GM23338 (cell line): ENCODE measurements around the gene SRSF1. TPM values are rescaled to one million over a fixed set of nuclear protein-coding genes. Genes with fewer than 3 reads are reported as not detected.

Experiments used
- ATAC-seq: fragments of 200-7000 bp; cut with Tn5 transposase; 3 replicates; pipeline ENCODE4 v1.9.1; 2020
- DNase-seq: peaks from one replicate; pipeline ENCODE4 v3.0.0-alpha.2; 2015; ENCODE audit warnings: low spot score
- H2AFZ ChIP-seq: fragments of 200-600 bp; sonication (generic); 2 replicates; pipeline ENCODE4 v1.8.0; 2016; ENCODE audit warnings: antibody characterized with exemption, mild to moderate bottlenecking, moderate library complexity
- H3F3A ChIP-seq: fragments of 200-600 bp; sonication (generic); replicated peaks from 2 replicates; pipeline ENCODE4 v1.8.0; 2017; ENCODE audit warnings: antibody characterized with exemption, mixed run types, low read depth
- H3K27ac ChIP-seq: fragments of 200-600 bp; sonication (generic); 2 replicates; pipeline ENCODE4 v1.6.1; 2016; ENCODE audit warnings: low read depth
- H3K27me3 ChIP-seq: fragments of 200-600 bp; sonication (generic); 2 replicates; pipeline ENCODE4 v1.8.0; 2016; ENCODE audit warnings: mild to moderate bottlenecking, mixed run types, moderate library complexity; ENCODE audit not compliant: insufficient read depth
- H3K36me3 ChIP-seq: fragments of 200-600 bp; sonication (generic); 2 replicates; pipeline ENCODE4 v1.8.0; 2016; ENCODE audit warnings: mild to moderate bottlenecking; ENCODE audit not compliant: insufficient read depth
- H3K4me1 ChIP-seq: fragments of 200-600 bp; sonication (generic); 2 replicates; pipeline ENCODE4 v1.8.0; 2016; ENCODE audit warnings: mild to moderate bottlenecking, moderate library complexity; ENCODE audit not compliant: insufficient read depth
- H3K4me2 ChIP-seq: fragments of 200-600 bp; sonication (generic); 2 replicates; pipeline ENCODE4 v1.7.1; 2017; ENCODE audit warnings: mixed run types
- H3K4me3 ChIP-seq: fragments of 200-600 bp; sonication (generic); 2 replicates; pipeline ENCODE4 v1.6.1; 2016; ENCODE audit warnings: mixed run types
- H3K79me2 ChIP-seq: fragments of 200-600 bp; sonication (generic); replicated peaks from 2 replicates; pipeline ENCODE4 v1.8.0; 2017; ENCODE audit warnings: mild to moderate bottlenecking; ENCODE audit not compliant: insufficient read depth
- H3K9me2 ChIP-seq: fragments of 200-600 bp; sonication (generic); 2 replicates; pipeline ENCODE4 v1.8.0; 2017; ENCODE audit not compliant: insufficient read depth
- H4K20me1 ChIP-seq: fragments of 200-600 bp; sonication (generic); replicated peaks from 2 replicates; pipeline ENCODE4 v1.8.0; 2017; ENCODE audit warnings: mild to moderate bottlenecking; ENCODE audit not compliant: insufficient read depth
- H3K27ac Mint-ChIP-seq: 2 replicates; pipeline ENCODE4 v1.8.0; 2020; ENCODE audit warnings: inconsistent platforms, mild to moderate bottlenecking, moderate library complexity, mixed read lengths
- H3K27me3 Mint-ChIP-seq: 3 replicates; pipeline ENCODE4 v1.8.0; 2022; ENCODE audit warnings: low read depth, mild to moderate bottlenecking, moderate library complexity, mixed read lengths, inconsistent platforms; ENCODE audit not compliant: insufficient read depth, poor library complexity
- H3K36me3 Mint-ChIP-seq: 3 replicates; pipeline ENCODE4 v1.8.0; 2021; ENCODE audit warnings: low read depth, mild to moderate bottlenecking, inconsistent platforms, moderate library complexity, mixed read lengths
- H3K4me1 Mint-ChIP-seq: 3 replicates; pipeline ENCODE4 v1.8.0; 2020; ENCODE audit warnings: mild to moderate bottlenecking, inconsistent platforms, mixed read lengths
- H3K4me3 Mint-ChIP-seq: 3 replicates; pipeline ENCODE4 v1.8.0; 2021; ENCODE audit warnings: moderate library complexity, mild to moderate bottlenecking, inconsistent platforms, mixed read lengths
- H3K9me3 Mint-ChIP-seq: 3 replicates; pipeline ENCODE4 v1.8.0; 2020; ENCODE audit warnings: moderate library complexity, mild to moderate bottlenecking, inconsistent platforms, mixed read lengths
- CREB1 ChIP-seq: fragments of 250-450 bp; sonication (Bioruptor Pico); IDR thresholded peaks from 2 replicates; pipeline ENCODE4 v1.5.0; 2020; ENCODE audit warnings: low read depth, mild to moderate bottlenecking, moderate library complexity
- EZH2 ChIP-seq: fragments of 200-600 bp; sonication (generic); IDR thresholded peaks from one replicate; pipeline ENCODE4 v1.8.0; 2017; ENCODE audit warnings: antibody characterized with exemption, mild to moderate bottlenecking, low read depth; ENCODE audit not compliant: unreplicated experiment
- EZH2phosphoT487 ChIP-seq: fragments of 200-600 bp; sonication (generic); IDR thresholded peaks from one replicate; pipeline ENCODE4 v1.8.1; 2018; ENCODE audit warnings: antibody characterized with exemption; ENCODE audit not compliant: unreplicated experiment
- JUNB ChIP-seq: IDR thresholded peaks from one replicate; pipeline ENCODE4 v1.6.1; 2016; ENCODE audit warnings: antibody characterized with exemption; ENCODE audit not compliant: unreplicated experiment
- NANOG ChIP-seq: IDR thresholded peaks from 2 replicates; pipeline ENCODE4 v1.6.1; 2016; ENCODE audit warnings: antibody characterized with exemption, borderline replicate concordance
- POLR2AphosphoS5 ChIP-seq: IDR thresholded peaks from 2 replicates; pipeline ENCODE4 v1.6.1; 2016; ENCODE audit warnings: antibody characterized with exemption, low read depth
- STAT1 ChIP-seq: IDR thresholded peaks from one replicate; pipeline ENCODE4 v1.6.1; 2016; ENCODE audit warnings: antibody characterized with exemption; ENCODE audit not compliant: unreplicated experiment
- ZNF114 ChIP-seq: fragments of 250-450 bp; sonication (Bioruptor Pico); IDR thresholded peaks from 2 replicates; pipeline ENCODE4 v1.5.0; 2020; ENCODE audit warnings: mild to moderate bottlenecking, moderate library complexity
- ZNF331 ChIP-seq: fragments of 250-450 bp; sonication (Bioruptor Pico); IDR thresholded peaks from 2 replicates; pipeline ENCODE4 v1.5.0; 2020; ENCODE audit warnings: low read depth, mild to moderate bottlenecking, moderate library complexity
- polyA plus RNA-seq: library from polyadenylated mRNA; unstranded; fragments of >200 nt; fragmentation: Nextera tagmentation; extraction: Ambion mirVana; gene quantifications from 2 replicates; pipeline ENCODE4 v1.2.1, GENCODE V29; 2016
- total RNA-seq: library from RNA; depleted of rRNA; stranded (reverse); fragments of >200 nt; shearing (Covaris generic); gene quantifications from 2 replicates; pipeline ENCODE4 v1.2.3, GENCODE V29; 2014
- TF ChIP-seq, protein P1 (sequence below): IDR thresholded peaks from 2 replicates; pipeline ENCODE4 v1.6.1; 2016; ENCODE audit warnings: antibody characterized with exemption
- TF ChIP-seq, protein P2 (sequence below): fragments of 250-450 bp; sonication (Bioruptor Pico); IDR thresholded peaks from 2 replicates; pipeline ENCODE4 v1.5.0; 2020; ENCODE audit warnings: mild to moderate bottlenecking, moderate library complexity
- TF ChIP-seq, protein P3 (sequence below), 2 experiments: fragments of 200-600 bp in 1 of 2; sonication (generic) in 1 of 2; conservative IDR thresholded peaks; 2 replicates each; pipeline versions ENCODE4 v1.5.1 to v1.6.1; 2016 to 2017; ENCODE audit warnings: antibody characterized with exemption in 2 of 2, low read depth in 2 of 2, mild to moderate bottlenecking in 2 of 2, moderate library complexity in 1 of 2
- TF ChIP-seq, protein P4 (sequence below): IDR thresholded peaks from one replicate; pipeline ENCODE4 v1.6.1; 2018; ENCODE audit warnings: antibody characterized with exemption; ENCODE audit not compliant: unreplicated experiment

The SRSF1 gene
- total and polyA plus RNA-seq, 2 experiments from 2014 or later: 413 to 584 TPM

DNA sequence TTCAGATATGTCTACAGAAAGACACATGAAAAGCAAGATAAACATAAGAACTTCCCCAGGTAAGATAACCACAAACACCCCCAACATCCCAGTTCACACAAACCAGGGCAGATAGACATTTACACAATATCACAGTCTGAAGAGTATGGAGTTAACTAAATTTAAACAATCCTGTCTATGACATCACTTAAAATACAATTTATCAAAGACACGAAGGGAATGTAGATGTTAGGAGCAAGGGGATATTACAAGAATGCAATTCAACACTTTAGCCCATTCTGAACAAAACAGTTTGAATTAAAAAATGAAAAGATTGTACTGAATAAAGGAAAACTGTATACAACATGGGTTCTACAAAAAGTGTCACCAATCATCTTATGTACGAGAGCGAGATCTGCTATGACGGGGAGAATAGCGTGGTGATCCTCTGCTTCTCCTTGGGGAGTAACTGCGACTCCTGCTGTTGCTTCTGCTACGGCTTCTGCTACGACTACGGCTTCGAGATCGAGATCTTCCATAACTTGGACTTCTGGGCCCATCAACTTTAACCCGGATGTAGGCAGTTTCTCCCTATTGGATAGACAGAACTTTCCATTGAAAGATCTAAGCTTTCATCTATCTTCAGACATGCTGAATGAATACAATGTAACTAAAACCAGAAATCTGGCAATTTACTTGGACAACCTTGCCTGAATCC is 1.9 kb downstream of the SRSF1 start:
- H3K27me3 ChIP-seq: no peaks in the 10 kb centered on the region
- H3K4me1 ChIP-seq: peaks cover 18% of the 10 kb centered on the region
- H3K4me2 ChIP-seq: peak overlapping the region; percentile 96
- H3K36me3 ChIP-seq: peaks cover 33% of the 10 kb centered on the region
- ATAC-seq (no peak), DNase-seq (no peak)
- H4K20me1 ChIP-seq: peaks cover 25% of the 10 kb centered on the region
- peak overlapping the region; percentile 100; the same call in 1 of the 2 replicates for H3K27ac Mint-ChIP-seq
- peaks cover 17% of the 10 kb centered on the region for H3K27me3 Mint-ChIP-seq
- H3K36me3 Mint-ChIP-seq: peaks cover 81% of the 10 kb centered on the region
- no peak overlapping the region for H3K27ac ChIP-seq
- H2AFZ ChIP-seq: no peak overlapping the region
- H3K4me3 Mint-ChIP-seq: peak overlapping the region; percentile 100
- TF ChIP-seq, protein P1, sequence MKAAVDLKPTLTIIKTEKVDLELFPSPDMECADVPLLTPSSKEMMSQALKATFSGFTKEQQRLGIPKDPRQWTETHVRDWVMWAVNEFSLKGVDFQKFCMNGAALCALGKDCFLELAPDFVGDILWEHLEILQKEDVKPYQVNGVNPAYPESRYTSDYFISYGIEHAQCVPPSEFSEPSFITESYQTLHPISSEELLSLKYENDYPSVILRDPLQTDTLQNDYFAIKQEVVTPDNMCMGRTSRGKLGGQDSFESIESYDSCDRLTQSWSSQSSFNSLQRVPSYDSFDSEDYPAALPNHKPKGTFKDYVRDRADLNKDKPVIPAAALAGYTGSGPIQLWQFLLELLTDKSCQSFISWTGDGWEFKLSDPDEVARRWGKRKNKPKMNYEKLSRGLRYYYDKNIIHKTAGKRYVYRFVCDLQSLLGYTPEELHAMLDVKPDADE: no peak
- no peak for TF ChIP-seq JUNB
- TF ChIP-seq CREB1 (CRISPR knock-in tag): no peak
- TF ChIP-seq EZH2: no peak
- TF ChIP-seq ZNF331 (CRISPR knock-in tag): no peak
- no peak for TF ChIP-seq EZH2phosphoT487
- TF ChIP-seq, protein P2, sequence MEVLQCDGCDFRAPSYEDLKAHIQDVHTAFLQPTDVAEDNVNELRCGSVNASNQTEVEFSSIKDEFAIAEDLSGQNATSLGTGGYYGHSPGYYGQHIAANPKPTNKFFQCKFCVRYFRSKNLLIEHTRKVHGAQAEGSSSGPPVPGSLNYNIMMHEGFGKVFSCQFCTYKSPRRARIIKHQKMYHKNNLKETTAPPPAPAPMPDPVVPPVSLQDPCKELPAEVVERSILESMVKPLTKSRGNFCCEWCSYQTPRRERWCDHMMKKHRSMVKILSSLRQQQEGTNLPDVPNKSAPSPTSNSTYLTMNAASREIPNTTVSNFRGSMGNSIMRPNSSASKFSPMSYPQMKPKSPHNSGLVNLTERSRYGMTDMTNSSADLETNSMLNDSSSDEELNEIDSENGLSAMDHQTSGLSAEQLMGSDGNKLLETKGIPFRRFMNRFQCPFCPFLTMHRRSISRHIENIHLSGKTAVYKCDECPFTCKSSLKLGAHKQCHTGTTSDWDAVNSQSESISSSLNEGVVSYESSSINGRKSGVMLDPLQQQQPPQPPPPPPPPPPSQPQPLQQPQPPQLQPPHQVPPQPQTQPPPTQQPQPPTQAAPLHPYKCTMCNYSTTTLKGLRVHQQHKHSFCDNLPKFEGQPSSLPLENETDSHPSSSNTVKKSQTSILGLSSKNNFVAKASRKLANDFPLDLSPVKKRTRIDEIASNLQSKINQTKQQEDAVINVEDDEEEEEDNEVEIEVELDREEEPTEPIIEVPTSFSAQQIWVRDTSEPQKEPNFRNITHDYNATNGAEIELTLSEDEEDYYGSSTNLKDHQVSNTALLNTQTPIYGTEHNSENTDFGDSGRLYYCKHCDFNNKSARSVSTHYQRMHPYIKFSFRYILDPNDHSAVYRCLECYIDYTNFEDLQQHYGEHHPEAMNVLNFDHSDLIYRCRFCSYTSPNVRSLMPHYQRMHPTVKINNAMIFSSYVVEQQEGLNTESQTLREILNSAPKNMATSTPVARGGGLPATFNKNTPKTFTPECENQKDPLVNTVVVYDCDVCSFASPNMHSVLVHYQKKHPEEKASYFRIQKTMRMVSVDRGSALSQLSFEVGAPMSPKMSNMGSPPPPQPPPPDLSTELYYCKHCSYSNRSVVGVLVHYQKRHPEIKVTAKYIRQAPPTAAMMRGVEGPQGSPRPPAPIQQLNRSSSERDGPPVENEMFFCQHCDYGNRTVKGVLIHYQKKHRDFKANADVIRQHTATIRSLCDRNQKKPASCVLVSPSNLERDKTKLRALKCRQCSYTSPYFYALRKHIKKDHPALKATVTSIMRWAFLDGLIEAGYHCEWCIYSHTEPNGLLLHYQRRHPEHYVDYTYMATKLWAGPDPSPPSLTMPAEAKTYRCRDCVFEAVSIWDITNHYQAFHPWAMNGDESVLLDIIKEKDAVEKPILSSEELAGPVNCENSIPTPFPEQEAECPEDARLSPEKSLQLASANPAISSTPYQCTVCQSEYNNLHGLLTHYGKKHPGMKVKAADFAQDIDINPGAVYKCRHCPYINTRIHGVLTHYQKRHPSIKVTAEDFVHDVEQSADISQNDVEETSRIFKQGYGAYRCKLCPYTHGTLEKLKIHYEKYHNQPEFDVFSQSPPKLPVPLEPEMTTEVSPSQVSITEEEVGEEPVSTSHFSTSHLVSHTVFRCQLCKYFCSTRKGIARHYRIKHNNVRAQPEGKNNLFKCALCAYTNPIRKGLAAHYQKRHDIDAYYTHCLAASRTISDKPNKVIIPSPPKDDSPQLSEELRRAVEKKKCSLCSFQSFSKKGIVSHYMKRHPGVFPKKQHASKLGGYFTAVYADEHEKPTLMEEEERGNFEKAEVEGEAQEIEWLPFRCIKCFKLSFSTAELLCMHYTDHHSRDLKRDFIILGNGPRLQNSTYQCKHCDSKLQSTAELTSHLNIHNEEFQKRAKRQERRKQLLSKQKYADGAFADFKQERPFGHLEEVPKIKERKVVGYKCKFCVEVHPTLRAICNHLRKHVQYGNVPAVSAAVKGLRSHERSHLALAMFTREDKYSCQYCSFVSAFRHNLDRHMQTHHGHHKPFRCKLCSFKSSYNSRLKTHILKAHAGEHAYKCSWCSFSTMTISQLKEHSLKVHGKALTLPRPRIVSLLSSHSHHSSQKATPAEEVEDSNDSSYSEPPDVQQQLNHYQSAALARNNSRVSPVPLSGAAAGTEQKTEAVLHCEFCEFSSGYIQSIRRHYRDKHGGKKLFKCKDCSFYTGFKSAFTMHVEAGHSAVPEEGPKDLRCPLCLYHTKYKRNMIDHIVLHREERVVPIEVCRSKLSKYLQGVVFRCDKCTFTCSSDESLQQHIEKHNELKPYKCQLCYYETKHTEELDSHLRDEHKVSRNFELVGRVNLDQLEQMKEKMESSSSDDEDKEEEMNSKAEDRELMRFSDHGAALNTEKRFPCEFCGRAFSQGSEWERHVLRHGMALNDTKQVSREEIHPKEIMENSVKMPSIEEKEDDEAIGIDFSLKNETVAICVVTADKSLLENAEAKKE: no peak
- TF ChIP-seq, protein P3, sequence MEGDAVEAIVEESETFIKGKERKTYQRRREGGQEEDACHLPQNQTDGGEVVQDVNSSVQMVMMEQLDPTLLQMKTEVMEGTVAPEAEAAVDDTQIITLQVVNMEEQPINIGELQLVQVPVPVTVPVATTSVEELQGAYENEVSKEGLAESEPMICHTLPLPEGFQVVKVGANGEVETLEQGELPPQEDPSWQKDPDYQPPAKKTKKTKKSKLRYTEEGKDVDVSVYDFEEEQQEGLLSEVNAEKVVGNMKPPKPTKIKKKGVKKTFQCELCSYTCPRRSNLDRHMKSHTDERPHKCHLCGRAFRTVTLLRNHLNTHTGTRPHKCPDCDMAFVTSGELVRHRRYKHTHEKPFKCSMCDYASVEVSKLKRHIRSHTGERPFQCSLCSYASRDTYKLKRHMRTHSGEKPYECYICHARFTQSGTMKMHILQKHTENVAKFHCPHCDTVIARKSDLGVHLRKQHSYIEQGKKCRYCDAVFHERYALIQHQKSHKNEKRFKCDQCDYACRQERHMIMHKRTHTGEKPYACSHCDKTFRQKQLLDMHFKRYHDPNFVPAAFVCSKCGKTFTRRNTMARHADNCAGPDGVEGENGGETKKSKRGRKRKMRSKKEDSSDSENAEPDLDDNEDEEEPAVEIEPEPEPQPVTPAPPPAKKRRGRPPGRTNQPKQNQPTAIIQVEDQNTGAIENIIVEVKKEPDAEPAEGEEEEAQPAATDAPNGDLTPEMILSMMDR (conservative IDR thresholded peaks at IDR 0.05; ENCODE audit: low read depth in 2 of 2): no peak
- TF ChIP-seq, protein P4, sequence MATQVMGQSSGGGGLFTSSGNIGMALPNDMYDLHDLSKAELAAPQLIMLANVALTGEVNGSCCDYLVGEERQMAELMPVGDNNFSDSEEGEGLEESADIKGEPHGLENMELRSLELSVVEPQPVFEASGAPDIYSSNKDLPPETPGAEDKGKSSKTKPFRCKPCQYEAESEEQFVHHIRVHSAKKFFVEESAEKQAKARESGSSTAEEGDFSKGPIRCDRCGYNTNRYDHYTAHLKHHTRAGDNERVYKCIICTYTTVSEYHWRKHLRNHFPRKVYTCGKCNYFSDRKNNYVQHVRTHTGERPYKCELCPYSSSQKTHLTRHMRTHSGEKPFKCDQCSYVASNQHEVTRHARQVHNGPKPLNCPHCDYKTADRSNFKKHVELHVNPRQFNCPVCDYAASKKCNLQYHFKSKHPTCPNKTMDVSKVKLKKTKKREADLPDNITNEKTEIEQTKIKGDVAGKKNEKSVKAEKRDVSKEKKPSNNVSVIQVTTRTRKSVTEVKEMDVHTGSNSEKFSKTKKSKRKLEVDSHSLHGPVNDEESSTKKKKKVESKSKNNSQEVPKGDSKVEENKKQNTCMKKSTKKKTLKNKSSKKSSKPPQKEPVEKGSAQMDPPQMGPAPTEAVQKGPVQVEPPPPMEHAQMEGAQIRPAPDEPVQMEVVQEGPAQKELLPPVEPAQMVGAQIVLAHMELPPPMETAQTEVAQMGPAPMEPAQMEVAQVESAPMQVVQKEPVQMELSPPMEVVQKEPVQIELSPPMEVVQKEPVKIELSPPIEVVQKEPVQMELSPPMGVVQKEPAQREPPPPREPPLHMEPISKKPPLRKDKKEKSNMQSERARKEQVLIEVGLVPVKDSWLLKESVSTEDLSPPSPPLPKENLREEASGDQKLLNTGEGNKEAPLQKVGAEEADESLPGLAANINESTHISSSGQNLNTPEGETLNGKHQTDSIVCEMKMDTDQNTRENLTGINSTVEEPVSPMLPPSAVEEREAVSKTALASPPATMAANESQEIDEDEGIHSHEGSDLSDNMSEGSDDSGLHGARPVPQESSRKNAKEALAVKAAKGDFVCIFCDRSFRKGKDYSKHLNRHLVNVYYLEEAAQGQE: no peak
- TF ChIP-seq NANOG: no peak
- no peak for TF ChIP-seq STAT1
- TF ChIP-seq POLR2AphosphoS5: no peak
- no peak for TF ChIP-seq ZNF114 (CRISPR knock-in tag)
- peaks cover 26% of the 10 kb centered on the region; the same call in 1 of the 2 replicates for H3F3A ChIP-seq
- H3K9me3 Mint-ChIP-seq: peaks cover 6% of the 10 kb centered on the region; the same call in 2 of the 3 replicates
- peaks cover 36% of the 10 kb centered on the region for H3K4me1 Mint-ChIP-seq
- peak overlapping the region; percentile 94 for H3K4me3 ChIP-seq
- no peaks in the 10 kb centered on the region for H3K9me2 ChIP-seq
- peaks cover 56% of the 10 kb centered on the region for H3K79me2 ChIP-seq
